HG02623 (cell line): ENCODE measurements around the gene PPP2R1B.

ENCODE experiments used
- ATAC-seq: cut with Tn5 transposase; IDR thresholded peaks from one replicate; pipeline ENCODE4 v1.9.1; 2021; ENCODE audit warnings: moderate library complexity; ENCODE audit not compliant: unreplicated experiment

PPP2R1B gene

DNA sequence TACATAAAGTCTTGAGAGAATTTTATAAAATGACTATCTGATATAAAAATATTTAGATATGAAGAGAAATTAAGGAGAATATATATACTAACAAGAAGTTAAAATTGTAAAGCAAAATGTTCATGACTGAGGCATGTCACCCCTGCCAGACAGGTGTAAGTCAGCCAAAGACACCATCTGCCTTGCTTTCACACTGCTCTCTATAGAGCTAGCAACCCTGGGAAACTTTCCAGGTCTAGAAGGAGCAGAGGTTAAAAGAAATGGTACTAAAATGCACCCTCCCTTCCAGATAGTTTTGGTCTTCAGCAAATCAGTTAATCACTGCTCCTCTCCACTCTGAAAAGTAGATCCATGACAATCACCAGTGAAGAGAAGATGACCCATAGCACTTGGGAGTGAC, 16.5 kb downstream of the PPP2R1B start:
- ATAC-seq: no peak

DNA sequence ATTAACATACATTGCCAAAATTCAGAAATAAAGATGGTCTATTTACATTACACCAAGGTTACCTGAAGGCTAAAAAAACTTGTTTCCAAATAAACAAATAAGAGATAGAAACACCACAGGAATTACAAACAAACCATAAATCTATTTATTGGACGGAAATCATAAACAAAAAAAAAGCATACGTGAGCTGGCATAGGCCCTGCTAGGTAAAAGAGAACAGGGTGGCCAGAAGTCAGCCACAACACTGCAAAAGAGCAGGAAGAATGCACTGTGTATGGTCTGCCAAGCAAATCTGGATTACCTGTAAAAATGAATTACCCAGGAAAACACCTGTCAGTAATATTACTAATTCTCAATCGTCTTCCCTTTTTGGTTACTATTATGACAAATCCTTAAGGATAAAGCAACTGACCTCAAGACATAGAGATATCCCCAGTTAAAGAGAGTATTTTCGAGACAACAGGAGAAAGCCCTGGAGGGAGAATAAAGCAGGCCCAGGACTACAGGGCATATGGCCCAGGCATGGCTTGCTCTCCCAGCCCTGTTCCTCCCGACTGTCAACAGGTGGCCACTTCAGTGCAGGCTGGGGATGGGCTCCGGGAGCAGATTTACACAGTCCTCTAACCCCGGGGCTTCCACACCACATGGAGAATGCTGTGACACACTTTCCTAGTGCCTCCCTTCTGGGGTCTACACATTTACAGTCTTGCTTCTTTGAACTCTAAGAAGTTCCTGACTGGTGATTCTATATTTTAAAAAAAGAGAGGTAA, 18.0 kb downstream of the PPP2R1B start:
- ATAC-seq: no peak

DNA sequence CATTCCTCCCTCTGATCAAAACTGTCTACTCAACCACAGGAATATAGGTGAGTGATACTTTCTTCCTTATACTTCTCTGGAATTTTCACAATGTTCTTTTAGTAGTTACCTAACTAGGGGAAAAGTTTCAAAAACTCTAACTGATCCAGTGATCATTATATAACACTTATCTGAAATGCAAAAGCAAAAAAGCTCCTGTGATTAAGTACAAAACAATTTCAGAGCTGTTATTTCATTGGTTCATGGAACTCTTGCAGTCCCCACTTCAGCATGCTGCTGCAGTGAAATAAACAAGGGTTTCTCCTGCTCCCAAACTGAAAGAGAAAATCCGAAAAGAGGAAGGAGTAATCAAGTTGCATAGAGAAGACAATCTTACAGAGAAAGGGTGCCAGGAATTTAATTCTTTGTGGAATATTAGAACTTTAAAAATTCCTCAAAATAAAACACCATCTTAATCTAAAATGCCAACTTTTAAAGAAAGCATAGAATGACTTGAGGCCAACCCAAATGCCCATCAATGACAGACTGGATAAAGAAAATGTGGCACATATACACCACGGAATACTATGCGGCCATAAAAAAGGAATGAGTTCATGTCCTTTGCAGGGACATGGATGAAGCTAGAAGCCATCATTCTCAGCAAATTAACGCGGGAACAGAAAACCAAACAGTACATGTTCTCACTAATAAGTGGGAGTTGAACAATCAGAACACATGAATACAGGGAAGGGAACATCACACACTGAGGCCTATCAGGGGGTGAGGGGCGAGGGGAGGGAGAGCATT, 20.3 kb downstream of the PPP2R1B start:
- ATAC-seq: no peak

DNA sequence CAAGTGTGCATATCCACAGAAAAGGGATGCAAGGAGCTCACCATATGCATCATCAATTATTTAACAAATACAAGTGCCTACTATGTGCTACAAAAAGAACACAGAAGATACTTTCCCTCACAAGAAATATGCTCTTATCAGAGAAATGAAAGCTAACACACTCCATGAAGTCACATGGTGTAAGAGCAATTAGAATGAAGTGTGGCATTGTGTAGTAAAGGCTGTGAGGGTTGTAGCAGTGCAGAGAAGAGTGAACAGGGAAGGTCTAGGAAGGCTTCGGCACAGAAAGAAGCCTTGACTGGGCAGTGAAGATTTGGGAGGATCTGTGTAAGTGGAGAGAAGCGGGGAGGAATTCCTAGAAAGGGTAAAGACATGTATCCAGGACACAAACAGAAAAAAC, 22.5 kb downstream of the PPP2R1B start:
- no peak for ATAC-seq

DNA sequence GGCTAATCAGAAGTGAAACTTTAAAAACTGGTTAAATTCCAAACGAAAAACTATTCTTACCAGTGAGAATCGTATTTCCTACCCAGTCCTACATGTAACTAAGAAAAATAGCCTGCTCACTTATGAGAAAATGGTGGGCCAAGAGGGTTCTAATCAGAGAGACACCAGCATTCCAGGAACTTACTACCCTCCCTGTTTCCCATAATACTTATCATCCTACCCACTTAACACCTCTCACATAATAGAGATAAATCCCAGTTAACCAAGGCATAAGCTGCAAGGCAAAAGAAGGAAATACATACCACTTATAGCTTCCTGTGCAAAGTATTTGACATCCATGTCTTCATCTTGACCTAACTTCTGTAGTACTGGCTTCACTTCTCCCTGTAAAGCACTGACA, 24.4 kb downstream of the PPP2R1B start:
- no peak for ATAC-seq

DNA sequence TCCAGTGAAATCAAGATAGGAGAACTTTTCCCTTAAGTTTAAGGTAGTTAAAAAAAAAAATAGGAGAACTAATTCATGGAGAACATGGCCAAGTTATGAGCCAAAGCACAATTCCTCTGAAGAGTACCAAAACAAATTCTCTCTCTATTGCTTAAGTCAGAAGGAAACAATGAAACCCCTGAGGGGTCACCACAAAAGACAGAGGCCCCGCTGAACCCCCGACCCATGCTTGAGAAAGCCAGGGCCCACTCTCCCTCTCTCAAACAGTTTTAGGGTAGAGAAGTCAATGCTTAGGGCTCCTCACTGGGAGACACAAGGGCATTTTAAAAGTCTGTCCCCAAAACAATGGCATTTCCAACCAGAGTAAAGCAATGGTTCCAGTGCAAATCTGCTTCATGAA, 26.9 kb downstream of the PPP2R1B start:
- ATAC-seq: no peak

DNA sequence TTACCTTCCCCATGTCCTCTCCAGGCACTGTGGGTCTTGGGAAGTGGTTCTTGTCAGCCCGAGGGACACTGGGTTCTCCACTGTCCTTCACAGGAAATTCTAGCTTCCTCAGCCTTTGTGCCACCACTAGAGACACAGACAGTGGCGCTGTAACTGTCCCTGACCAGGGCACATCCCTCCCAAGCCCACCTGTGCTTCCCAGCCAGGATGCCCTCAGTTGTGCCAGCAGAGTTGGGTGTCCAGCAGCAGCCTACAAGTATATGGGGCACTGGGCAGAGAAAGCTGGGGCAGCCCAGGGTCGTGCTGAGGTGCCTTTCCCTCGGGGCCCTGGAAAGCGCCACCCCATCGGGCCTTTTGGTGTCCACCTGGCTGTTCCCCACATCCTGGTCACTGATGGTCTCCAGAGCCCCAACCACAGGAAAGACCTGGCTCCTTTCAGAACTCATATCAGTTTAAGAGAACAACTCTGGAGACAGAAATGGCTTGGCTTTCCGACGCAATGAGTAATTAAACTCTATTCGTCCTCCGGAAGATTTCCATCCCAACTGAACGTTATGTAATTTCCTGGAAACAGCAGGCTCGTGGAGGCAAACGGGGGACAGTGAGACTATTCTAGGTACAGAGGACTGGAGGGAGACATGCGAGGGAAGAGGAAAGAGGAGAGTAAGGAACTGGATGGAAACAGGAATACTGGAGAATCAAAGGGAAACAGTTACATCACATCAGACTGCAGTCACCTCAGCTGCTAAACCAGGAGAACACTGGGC, 28.6 kb downstream of the PPP2R1B start:
- no peak for ATAC-seq

DNA sequence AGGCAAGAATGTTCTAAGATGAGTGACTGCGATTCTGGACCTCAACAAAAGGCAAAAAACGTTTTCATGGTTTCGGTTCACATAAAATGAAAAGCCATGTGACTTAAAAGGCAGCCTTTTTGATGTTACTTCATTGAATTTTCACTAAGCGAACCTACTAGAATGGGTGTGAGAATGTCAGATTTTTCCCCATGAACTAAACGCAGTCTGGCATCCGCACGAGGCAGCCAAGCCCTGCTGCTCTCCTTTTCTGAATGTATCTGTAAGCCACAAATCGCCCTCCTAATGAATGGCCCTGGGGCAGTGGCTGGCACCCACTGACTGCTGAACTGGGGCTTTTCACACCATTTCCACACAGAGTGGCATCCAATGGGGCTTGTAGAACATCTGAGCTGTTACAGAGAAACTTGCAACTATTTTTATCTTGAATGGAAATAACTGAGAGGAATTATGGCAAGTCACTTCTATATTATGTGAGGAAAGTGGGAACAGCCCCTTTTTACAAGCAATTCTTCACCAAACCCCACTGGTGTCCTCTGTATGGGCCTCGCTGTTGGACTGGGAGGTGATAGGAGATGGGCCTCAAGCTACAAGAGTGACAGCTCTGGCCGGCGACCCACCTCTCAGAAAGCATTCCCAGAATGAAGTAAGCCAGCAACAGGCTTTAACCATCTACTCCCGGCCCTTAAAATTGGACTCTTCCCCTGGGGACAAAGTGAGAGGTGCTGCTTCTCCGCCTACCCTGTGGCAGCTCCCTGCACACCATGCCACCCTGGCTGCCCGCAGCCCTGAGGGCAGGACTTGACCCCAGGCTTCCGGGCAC, 29.4 kb downstream of the PPP2R1B start:
- no peak for ATAC-seq

DNA sequence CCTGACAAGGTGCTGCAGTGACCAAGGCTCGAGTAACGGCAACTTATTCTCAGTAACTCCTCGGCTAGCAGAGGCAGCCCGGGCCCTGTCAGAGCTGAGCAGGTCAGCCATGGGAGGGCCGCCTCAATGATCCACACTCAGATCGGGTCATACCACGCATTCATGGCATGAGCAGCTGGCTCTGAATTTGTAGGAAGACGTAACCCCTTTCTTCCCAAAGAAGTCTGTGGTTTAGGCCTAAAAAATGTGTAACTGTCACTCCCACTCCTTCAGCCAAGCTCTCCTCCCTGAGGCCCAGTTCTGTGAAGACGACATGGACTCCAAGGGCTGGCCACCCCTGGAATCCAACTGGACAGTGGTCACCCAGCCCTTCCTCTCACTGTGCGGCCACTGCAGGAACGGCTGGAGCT, 30.0 kb downstream of the PPP2R1B start:
- no peak for ATAC-seq

DNA sequence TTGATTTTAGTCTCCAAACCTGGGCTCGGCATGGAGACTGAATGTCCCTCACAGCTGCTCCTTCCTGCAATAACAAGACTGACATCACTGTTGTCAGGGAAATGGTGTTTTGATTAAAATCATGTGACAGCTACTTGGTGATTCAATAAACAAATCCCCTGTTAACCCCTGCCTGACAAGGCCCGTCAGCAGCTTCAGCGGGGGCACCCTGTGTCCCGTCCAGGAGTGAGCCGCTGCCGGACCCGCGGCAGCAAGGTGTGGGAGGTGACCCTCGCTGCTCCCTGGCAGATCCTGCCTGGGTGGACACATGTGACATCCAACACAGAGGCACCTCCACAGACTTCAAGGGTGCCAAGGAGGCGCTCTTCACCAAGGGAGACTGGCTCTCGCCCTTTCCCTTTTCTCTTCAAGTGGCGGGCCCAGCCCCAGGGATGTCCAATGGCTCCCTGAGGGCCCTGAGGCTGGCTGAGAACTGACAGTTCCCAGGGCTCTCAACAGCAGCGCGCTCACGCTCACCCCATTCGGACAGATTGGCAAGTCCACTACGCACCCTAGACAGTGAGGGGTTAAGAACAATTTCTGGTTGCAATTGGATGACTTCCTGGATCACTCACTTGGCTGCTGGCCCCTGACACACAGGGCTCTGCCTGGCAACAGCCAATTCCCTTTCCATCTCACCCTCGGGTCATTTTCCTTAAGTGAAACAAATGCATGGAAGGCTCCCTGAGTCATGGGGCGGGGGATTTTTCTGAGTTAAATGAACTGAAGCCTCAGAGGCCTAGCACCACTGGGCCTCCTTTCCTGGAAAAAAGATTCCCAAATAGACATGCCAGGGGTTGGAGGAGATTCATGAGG, 30.7 kb downstream of the PPP2R1B start:
- ATAC-seq: no peak

DNA sequence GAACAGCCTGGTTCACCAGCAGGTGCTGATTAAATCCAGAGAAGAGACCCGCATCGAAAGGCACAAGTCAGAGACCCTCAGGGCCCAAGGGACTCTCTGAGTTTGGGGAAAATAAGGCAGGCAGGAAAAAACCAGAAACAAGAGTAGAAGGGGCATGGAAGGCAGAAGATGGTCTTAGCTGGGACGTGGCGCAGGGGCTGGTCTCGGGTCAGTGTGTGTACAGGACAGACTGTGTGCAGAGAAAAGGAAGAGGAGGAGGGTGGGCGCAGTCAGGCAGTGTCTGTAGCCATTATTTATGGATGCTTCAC, 31.3 kb downstream of the PPP2R1B start:
- ATAC-seq: no peak

DNA sequence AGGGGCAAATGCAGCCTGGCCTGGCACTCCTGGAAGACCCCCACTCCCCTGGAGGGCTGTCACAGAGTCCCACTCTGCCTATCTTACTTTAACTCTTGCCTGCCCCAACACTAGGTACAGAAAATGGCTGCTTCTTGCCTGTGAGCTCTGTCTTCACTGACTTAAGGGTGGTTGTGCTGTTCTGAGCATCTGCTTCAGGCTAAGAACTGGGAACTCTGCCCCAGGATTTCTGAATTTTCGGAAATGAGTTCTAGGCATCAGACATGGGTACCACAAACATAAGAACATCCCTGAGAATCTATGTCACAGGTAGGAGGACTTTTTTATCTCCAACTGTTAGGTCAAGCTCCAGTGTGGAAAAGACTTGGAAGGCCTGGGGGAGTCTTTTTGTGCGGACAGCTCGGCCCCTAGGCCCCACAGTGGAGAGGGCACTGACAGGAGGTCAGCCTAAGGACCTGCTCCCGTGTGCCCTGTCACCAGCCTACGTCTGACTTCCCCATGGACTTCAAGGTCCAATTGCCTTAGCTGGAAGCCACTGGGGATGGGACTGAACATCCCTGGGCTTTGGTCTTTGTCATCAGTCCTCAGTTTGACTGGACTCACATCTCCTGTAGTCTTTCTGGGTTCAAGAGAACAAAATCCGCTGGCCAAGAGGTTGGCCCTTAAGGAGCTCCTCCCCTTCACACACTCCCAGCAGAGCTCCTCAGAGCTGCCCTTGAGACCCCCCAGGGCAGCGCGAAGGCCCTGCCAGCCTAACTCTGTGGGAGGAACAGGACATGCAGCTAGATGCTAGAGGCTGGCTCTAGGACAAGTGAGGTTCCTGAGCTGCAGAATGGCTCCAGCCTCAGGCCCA, 31.9 kb downstream of the PPP2R1B start:
- no peak for ATAC-seq

DNA sequence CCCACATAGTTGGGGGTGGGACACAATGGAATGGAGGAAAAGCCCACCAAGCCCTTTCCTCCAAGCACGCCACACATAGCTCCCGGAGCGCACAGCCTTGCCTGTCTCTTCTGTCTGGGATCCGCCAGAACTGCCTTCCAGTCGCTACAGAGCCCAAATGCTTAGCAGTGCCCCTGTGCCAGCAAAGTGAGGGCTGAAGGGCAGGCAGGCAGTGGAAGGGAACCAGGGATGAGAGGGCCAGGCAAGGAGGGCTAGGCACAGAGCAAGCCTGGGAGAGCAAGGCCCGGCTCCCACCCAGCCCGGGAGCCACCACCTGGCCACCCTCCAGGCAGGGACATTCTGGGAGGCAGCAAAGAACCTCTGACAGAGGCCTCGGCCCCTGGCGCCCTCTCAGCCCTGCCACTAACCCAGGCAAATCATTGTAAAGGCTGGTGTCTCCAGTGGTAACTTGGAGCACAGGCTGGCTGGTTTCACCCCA, 32.5 kb downstream of the PPP2R1B start:
- ATAC-seq: no peak

DNA sequence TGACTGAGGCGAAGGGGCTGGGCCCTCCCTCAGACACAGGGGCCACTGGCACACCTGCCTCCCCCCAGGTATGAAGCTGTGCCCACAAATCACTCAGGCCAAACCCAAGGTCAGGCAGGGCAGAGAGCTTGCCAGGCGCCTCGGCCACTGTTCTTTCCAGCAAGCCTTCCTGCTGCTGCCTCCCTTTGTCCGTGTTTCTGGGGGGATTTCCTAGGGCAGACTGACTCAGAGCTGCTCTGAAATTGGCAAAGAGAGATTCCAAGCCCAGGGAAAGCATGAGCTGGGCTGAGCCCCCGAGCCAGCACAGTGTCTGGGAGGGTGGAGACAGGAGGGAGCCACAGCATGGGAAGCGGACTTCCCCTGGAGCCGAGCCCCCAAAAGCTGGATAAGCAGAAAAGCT, 33.2 kb downstream of the PPP2R1B start:
- ATAC-seq: no peak

DNA sequence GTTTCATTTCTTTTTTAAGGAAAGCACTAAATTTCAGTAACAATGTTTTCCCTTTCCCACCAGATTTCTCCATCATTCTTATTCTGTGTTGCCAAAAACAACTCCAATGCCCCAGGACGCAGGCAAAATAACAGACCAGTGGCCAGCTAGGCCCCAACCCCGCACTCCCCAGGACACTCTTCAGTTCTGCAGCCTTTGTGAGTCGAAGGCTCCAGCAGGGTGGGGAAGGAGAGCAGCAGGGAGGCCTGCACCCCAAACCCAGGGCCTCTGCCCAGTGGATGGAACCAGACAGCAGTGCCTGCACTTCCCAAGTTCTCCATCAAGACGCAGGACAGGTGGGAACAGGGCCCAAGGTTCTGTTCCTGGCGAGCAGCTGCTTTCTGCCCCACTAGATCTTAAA, 34.4 kb downstream of the PPP2R1B start:
- ATAC-seq: no peak

DNA sequence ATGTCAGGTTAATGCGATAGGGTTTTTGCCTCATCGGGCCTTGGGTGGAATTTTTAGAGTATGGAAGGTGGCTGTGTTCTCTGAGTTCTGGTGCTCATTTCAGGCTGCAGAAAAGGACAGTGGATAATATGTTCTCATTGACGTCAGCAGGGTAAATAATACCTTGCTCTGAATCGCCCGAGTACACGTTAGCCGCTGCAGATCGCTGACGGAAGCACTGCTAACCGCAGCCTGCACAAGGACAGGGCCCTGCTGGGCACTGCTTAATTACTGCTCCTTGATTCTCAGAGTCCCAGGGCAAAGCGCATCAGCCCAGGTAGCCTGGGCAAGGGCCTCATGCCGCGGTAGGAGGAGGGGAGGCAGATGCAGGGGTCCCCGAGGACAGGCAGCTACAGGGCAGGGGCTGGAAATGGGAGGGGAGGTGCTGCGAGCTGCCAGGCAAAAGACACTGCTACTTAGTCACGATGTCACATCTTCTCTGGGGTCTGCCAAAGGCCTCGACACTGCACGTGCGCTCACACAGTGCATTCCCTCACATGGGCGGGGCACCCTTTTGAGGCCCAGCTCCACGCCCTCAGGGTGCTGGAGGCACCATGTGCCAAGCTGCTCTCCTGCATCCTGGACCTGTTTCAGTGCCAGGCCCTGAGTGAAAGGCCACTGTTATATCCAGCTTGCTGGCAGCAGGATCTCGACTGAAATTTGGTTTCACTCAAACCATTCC, 35.2 kb downstream of the PPP2R1B start:
- ATAC-seq: no peak

DNA sequence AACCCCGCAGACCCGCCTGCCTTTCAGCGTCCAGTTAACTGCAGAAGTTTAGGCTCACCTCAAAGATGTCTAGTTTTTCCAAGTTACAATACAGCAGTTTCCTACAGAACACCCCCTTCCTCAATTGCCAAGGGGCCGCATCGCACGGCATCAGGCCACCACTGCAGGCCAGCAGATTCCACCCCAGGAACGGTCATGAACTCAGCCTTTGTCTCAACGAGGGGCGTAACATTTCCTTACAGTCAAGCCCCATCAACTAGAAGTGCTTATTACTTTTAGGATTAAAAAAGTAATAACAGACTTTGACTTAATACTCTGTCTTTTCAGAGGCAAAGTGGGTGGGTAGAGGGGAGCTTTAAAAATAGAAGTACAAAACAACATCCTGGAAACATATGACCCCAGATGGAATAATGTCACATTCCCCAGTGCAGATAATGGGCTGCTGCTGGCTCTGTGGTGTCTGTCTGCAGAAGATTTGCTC, 36.3 kb downstream of the PPP2R1B start:
- no peak for ATAC-seq
